COR-L47 (cell line): Measurements from ENCODE around the gene FAM25A.
"Not testable (repeated sequence)": the region's sequence is repeated elsewhere in the genome, so short reads cannot be mapped to it uniquely, and the experiment has no call there.

ENCODE experiments used
- DNase-seq: peaks from one replicate; lab custom pipeline; 2025; lab: John Stamatoyannopoulos, UW

The FAM25A gene

GRCh38 chr10:87020056-87020455, at the start of gene FAM25A:
FAM25A (plus strand) TSS chr10:87020294; CDS start chr10:87020325, 31 bp downstream.
- not testable (repeated sequence) for DNase-seq

DNA sequence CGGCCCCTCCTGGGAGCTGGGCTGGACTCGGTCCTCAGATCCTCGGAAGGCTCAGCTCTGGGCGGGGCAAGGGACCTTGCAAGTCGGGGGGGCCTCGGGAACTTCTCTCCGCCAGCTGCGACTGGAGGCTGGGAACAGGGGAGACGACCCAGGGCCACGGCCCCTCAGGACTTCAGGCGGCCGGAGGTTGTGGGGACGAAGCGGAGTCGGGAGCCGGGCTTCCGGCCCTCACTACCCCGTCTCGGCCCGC, 49.2 kb upstream of the FAM25A start:
- no peak for DNase-seq

- DNase-seq, result no peak
Measured at GRCh38 chr10:86971232-86971991, 48.7 kb upstream of the FAM25A start.

DNA sequence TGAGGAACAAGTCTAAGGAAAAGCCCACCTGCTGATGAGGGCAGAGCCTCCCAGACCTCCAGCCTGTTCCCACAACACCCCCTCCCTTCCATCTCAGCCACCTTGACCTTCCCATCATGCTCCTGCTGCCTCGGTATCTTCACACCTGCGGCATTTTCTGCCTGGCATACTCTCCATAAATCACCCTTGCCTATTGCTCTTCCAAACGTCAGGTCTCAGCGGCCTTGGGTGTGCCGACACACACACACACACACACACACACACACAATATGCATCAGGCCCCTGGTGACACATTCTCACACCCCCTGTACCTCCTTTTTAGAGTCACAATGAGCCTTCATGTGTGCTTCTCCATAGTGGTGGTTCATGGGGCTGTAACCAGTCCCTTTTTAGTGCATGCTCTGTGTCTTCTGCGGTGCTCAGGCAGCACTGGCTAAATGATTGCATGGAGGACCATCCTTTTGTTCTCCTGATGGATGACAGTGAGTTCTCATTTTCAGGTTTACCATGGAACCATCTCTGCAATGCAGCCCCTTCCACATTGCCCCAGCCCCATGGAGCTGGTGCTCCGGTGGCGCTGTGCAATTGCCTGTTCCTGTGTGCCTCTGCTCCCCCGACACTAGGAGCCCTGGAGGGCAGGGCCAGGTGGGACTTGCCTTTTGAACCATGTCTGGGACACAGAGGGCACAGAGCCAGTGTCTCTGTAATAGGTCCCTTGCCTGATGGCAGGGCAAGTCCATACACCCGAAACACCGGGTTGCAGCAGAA, 47.3 kb upstream of the FAM25A start:
- no peak for DNase-seq

- no peak for DNase-seq
Measured at GRCh38 chr10:86974484-86974883, 45.6 kb upstream of the FAM25A start.

DNA sequence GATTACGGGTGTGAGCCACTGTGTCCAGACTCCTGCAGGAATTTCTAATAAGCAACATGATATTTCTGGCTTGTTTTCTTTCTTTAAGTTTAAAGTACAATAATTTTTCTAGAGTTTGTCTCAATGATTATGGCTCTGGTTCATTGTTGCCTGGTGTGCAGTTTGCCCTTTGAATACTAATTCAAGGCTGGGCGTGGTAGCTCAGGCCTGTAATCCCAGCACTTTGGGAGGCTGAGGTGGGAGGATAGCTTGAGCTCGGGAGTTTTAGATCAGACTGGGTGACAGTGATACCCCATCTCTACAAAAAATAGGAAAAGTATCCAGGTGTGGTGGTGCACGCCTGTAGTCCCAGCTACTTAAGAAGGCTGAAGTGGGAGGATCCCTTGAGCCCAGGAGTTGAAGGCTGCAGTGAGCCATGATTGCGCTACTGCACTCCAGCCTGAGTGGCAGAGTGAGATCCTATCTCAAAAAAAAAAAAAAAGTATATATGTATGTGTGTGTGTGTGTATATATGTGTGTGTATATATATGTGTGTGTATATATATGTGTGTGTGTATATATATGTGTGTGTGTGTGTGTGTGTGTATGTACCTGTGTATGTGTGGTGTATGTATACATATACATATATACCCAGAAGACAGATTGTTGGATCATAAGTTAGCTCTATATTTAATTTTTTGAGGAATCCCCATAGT, 43.6 kb upstream of the FAM25A start:
- DNase-seq, result no peak

- DNase-seq, result not testable (repeated sequence)
Measured at GRCh38 chr10:86978457-86978856, 41.6 kb upstream of the FAM25A start.

DNA sequence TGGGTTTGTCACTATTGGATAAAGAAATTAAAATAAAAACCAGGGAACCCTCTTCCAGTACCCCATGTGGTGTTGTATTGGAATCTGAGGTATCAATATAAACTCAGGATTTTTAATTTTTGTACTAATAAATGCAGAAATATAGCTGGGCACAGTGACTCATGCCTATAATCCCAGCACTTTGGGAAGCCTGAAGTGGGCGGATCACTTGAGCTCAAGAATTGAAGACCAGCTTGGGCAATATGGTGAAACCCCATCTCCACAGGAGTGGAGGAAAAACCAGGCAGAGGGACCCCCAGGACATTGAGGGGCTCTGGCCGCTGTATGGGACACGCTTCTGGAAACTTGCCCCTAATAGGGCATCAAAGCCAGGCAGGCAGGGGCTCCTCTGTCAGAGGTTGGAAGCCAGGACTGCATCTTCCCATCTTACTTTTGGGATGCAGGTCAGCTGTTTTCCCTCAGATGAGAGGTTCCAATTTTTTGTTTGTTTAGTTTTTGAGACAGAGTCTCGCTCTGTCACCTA, 40.7 kb upstream of the FAM25A start:
- DNase-seq, result no peak

- DNase-seq, result no peak
Measured at GRCh38 chr10:86979977-86980448, 40.1 kb upstream of the FAM25A start.

GRCh38 chr10:86981020-86981419, 39.1 kb upstream of the FAM25A start:
- DNase-seq, result not testable (repeated sequence)

DNA sequence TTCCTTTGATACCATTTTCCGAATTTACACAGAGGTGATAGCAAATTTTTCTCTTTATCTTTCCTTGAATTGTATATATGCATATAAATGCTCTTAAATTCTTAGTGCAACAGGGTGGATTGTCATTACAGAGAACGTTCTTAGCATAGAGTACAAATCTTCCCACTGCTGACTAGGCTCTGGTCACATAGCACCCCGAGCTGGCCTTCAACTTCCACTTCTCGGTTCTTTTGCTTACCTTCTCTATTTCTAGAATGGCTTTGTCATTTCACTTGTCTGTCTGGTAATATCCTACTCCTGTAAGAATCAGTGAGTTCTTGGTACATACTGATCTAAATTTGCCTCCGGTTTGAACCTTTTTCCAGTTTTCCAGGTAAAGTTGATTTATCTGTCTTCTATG, 38.4 kb upstream of the FAM25A start:
- DNase-seq, result no peak

- DNase-seq, result not testable (repeated sequence)
Measured at GRCh38 chr10:86984498-86984897, 35.6 kb upstream of the FAM25A start.

DNA sequence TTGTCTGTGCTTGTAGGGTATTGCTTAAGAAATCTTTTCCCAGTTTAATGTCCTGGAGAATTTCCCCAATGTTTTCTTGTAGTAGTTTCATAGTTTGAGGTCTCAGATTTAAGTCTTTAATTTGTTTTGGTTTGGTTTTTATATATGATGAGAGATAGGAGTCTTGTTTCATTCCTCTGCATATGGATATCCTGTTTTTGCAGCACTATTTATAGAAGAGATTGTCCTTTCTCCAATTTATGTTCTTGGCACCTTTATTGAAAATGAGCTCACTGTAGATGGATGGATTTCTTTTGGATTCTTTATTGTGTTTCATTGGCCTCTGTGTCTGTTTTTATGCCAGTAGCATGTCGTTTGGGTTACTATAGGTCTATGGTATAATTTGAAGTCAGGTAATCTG, 31.6 kb upstream of the FAM25A start:
- DNase-seq, result no peak

DNA sequence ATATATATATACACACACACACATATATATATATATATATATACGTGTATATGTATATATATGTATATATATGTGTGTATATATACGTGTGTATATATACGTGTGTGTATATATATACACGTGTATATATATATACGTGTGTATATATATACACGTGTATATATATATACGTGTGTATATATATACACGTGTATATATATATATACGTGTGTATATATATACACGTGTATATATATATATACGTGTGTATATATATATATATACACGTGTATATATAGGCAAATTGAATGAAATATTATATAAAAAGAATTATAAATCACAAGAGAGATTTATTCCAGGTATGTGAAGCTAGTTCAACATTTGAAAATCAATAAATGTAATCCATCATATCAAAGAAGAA, 28.7 kb upstream of the FAM25A start:
- DNase-seq, result not testable (repeated sequence)

- no peak for DNase-seq
Measured at GRCh38 chr10:86992456-86992855, 27.6 kb upstream of the FAM25A start.

DNA sequence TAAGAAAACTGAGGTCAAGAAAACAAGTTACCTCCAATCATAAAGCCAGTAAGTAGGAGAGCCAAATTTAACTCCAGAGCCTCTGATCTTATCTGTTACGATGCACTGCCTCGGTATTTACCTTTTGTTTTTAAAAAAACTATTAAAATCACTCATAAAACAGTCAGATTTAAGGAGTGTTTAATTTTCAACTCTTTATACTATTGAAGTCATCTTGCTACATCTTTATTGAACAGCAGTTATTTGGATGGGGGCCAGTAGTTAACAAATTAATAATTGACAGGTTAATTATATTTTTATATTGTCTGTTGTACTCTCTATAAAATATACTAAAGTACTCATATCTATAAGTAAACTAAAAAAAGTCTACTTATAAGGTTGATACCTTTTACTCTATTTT, 27.2 kb upstream of the FAM25A start:
- DNase-seq, result no peak

- DNase-seq, result not testable (repeated sequence)
Measured at GRCh38 chr10:86999802-87000403, 20.2 kb upstream of the FAM25A start.

GRCh38 chr10:87000491-87000890, 19.6 kb upstream of the FAM25A start:
- DNase-seq, result no peak

GRCh38 chr10:87007124-87007523, 13.0 kb upstream of the FAM25A start:
- not testable (repeated sequence) for DNase-seq

GRCh38 chr10:87007674-87008073, 12.4 kb upstream of the FAM25A start:
- not testable (repeated sequence) for DNase-seq

DNA sequence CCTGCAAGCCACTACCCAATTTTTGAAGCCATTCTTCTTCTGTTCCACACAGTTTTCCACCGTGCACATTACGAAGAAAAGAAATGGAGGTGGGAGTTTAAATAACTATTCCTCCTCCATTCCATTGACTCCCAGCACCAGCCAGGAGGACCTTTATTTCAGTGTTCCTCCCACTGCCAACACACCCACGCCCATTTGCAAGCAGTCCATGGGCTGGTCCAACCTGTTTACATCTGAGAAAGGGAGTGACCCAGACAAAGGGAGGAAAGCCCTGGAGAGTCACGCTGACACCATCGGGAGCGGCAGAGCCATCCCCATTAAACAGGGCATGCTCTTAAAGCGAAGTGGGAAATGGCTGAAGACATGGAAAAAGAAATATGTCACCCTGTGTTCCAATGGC, 11.8 kb upstream of the FAM25A start:
- DNase-seq, result not testable (repeated sequence)

DNA sequence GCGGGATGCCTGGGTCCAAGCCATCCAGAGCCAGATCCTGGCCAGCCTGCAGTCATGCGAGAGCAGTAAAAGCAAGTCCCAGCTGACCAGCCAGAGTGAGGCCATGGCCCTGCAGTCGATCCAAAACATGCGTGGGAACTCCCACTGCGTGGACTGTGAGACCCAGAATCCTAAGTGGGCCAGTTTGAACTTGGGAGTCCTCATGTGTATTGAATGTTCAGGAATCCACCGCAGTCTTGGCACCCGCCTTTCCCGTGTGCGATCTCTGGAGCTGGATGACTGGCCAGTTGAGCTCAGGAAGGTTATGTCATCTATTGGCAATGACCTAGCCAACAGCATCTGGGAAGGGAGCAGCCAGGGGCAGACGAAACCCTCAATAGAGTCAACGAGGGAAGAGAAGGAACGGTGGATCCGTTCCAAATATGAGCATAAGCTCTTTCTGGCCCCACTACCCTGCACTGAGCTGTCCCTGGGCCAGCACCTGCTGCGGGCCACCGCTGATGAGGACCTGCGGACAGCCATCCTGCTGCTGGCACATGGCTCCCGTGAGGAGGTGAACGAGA, 10.9 kb upstream of the FAM25A start:
- DNase-seq, result not testable (repeated sequence)
